HL-60 (cell line): ENCODE results near the gene CDH2.

Source experiments
- GABPA ChIP-seq: IDR thresholded peaks from 2 replicates; pipeline ENCODE4 v1.6.1; 2012; ENCODE audit warnings: low read depth
- POLR2AphosphoS5 ChIP-seq: IDR thresholded peaks from 2 replicates; pipeline ENCODE4 v1.6.1; 2012; ENCODE audit warnings: low read depth
- SPI1 ChIP-seq: IDR thresholded peaks from 2 replicates; pipeline ENCODE4 v1.6.1; 2012; ENCODE audit warnings: low read depth, mild to moderate bottlenecking, borderline replicate concordance
- TF ChIP-seq, protein P1 (sequence below): IDR thresholded peaks from one replicate; pipeline ENCODE4 v1.5.1; 2011; ENCODE audit warnings: low read length, control low read depth, inconsistent platforms; ENCODE audit not compliant: insufficient read depth
- TF ChIP-seq, protein P2 (sequence below): IDR thresholded peaks from 2 replicates; pipeline ENCODE4 v1.6.1; 2012; ENCODE audit warnings: low read depth; ENCODE audit not compliant: insufficient replicate concordance

DNA sequence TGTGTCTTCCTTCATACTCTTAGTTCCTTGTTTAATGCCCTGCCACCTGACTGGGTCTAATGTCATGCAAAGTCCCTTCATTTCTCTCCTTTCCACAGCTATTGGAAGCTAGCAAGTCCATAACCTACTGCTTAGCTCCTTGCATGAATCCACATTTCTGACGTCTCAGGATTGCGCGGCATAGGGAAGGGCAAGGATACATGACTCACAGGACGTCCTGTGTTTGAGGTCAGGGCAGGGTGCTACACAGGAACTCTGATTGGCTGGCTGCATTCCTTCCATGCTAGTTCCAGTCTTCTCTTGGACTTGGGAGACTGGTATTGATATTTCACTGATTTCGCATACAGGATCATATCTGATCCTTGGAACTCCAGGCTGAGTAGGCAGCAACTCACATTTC lies 137.9 kb downstream of the CDH2 start:
- TF ChIP-seq POLR2AphosphoS5 (no peak), SPI1 (no peak), GABPA (no peak)
- TF ChIP-seq, protein P1, sequence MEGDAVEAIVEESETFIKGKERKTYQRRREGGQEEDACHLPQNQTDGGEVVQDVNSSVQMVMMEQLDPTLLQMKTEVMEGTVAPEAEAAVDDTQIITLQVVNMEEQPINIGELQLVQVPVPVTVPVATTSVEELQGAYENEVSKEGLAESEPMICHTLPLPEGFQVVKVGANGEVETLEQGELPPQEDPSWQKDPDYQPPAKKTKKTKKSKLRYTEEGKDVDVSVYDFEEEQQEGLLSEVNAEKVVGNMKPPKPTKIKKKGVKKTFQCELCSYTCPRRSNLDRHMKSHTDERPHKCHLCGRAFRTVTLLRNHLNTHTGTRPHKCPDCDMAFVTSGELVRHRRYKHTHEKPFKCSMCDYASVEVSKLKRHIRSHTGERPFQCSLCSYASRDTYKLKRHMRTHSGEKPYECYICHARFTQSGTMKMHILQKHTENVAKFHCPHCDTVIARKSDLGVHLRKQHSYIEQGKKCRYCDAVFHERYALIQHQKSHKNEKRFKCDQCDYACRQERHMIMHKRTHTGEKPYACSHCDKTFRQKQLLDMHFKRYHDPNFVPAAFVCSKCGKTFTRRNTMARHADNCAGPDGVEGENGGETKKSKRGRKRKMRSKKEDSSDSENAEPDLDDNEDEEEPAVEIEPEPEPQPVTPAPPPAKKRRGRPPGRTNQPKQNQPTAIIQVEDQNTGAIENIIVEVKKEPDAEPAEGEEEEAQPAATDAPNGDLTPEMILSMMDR: no peak
- TF ChIP-seq, protein P2, sequence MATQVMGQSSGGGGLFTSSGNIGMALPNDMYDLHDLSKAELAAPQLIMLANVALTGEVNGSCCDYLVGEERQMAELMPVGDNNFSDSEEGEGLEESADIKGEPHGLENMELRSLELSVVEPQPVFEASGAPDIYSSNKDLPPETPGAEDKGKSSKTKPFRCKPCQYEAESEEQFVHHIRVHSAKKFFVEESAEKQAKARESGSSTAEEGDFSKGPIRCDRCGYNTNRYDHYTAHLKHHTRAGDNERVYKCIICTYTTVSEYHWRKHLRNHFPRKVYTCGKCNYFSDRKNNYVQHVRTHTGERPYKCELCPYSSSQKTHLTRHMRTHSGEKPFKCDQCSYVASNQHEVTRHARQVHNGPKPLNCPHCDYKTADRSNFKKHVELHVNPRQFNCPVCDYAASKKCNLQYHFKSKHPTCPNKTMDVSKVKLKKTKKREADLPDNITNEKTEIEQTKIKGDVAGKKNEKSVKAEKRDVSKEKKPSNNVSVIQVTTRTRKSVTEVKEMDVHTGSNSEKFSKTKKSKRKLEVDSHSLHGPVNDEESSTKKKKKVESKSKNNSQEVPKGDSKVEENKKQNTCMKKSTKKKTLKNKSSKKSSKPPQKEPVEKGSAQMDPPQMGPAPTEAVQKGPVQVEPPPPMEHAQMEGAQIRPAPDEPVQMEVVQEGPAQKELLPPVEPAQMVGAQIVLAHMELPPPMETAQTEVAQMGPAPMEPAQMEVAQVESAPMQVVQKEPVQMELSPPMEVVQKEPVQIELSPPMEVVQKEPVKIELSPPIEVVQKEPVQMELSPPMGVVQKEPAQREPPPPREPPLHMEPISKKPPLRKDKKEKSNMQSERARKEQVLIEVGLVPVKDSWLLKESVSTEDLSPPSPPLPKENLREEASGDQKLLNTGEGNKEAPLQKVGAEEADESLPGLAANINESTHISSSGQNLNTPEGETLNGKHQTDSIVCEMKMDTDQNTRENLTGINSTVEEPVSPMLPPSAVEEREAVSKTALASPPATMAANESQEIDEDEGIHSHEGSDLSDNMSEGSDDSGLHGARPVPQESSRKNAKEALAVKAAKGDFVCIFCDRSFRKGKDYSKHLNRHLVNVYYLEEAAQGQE: no peak
